Inflammatory macrophage treated with lipopolysaccharide for 4 hours (primary cell): ENCODE data around the gene GPAT3.
"Not testable (repeated sequence)": the region's sequence is repeated elsewhere in the genome, so short reads cannot be mapped to it uniquely, and the experiment has no call there.

Experiments
- DNase-seq: peaks from one replicate; pipeline ENCODE4 v3.0.0-alpha.2; 2020

The GPAT3 gene

DNA sequence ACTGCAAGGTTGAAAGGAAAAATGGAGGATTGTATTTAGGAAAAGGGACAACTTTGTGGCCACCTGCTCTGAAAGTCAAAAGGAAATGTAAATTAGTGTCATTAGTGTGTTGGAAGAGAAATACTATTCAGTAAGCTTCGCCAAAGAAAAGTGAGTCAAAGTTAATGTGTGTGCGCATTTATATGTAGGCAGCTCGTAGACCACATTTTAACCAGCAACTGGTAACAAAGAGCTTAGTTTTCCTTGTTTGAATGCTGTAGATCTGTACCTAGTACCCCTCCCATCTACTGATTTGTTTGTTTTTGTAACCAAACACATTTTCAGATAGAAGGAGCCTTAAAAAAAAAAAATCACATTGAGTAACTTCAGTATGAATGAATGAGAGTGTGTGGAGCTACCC, 69.3 kb downstream of the GPAT3 start:
- DNase-seq = no peak

GRCh38 chr4:83605744-83606172, 69.8 kb downstream of the GPAT3 start:
- no peak for DNase-seq

- no peak for DNase-seq
Measured at GRCh38 chr4:83606460-83606859, 70.6 kb downstream of the GPAT3 start.

DNA sequence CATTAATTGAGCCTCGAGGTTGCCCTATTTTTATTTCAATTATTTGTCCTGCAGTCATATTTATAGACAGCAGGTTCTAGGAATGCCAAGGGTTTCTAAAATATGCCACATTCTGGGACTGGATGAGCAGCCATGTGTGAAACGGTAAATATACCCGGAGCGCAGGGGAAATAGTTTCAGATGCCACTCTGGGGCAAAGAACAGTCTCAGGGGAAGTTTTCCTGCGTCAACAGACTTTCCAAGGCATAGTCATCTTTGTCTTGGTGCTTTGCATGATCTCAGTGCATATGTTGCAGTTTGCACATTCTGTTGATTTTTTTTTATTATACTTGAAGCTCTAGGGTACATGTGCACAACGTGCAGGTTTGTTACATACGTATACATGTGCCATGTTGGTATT, 71.0 kb downstream of the GPAT3 start:
- no peak for DNase-seq

GRCh38 chr4:83609365-83609764, 73.5 kb downstream of the GPAT3 start:
- DNase-seq = no peak

DNA sequence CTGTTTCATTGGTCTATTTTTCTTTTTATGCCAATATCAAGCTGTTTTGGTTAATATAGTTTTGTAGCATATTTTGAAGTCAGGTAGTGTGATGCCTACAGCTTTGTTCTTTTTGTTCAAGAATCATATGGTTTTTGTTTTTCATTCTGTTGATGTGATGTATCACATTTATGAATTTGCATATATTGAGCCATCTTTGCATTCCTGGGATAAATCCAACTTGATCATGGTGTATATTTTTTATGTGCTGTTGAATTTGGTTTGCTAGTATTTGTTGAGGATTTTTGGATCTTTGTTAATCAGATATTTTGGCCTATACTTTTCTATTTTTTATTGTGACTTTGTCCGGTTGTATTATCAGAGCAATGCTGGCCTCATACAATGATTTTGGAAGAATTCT, 74.8 kb downstream of the GPAT3 start:
- no peak for DNase-seq

GRCh38 chr4:83613023-83613422, 77.1 kb downstream of the GPAT3 start:
- no peak for DNase-seq

DNA sequence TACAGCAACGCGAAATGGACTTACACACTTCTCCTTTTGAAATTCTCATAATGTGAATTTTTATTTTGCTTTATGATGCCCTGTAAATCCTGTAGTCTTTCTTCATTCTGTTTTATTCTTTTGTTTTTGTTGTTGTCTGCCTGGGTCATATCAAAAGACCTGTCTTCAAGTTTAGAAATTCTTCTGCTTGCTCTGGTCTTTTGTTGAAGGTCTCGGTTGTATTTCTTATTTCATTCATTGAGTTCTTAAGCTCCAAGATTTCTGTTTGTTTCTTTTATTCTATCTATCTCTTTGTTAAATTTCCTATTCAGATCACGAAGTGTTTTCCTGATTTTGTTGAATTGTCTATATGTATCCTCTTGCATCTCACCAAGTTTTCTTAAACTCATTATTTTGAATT, 78.1 kb downstream of the GPAT3 start:
- DNase-seq = no peak

DNA sequence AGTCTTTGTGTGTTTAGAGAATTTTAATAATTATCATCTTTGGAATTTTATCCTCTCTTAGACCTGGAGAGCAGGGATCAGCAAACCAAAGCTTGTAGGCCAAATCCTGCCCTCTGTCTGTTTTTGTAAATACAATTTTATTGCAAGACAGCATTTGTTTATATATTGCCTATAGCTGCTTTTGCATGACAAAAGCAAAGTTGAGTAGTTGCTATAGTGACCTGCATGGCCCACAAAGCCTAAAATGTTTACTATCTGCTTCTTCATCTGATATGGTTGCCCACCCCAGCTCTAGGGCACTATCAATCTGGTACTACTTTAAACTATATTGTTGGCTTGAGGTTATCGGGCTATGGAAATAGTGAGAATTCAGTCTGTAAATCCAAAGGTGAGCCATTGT, 80.3 kb downstream of the GPAT3 start:
- no peak for DNase-seq

DNA sequence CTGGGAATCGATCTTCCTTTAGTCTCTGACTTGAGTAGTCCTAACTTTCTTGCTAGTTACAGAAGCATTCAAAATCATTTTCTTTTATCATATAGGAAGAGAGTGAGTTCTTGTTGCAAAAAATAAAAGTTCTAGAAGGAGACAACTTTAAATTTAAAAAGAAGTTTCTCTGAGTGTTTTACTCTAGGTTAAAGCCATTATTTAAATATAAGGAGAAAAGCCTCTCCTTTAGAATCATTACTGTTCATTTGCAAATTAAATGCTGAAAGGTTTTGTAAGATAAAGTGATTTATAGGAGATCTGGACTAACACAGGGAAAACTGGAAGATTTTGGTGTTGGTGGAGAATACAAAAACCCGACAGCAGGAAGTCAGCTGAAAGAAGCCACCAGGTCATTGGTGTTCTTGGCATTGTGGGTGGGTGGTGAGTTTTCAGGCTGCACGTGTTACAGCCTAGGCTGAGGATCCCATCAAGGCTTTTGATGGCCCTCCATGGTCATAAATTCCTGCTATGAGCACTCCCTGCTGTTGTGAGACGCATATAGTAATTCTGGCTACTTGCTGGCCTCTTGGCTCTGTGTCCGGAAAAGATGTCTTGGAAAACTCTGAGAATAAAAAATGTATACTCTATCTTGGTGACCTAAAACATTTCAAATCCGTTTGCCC, 81.6 kb downstream of the GPAT3 start:
- DNase-seq = no peak

DNA sequence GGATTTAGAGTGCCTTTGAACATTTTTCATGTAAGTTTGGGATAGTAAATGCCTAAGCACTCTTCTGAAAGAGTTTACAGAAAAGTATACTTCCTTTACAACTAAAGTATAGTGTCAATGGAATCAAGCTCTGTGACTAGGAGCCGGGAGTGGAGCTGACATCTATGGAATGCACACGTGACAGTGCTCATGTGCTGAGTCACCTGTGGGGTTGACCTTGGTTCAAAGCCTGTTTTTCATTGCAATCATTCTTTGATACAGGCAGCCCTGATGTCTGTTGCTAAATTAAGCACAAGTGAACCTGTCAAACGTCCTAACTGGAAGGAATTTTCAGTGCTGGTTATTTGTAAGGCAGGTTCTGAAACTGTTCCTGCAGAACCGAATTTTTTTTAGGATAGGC, 82.5 kb downstream of the GPAT3 start:
- no peak for DNase-seq

GRCh38 chr4:83618991-83619645, 83.2 kb downstream of the GPAT3 start:
- peak; percentile 71 for DNase-seq

GRCh38 chr4:83622127-83622526, 86.2 kb downstream of the GPAT3 start:
- DNase-seq = not testable (repeated sequence)

- DNase-seq = no peak
Measured at GRCh38 chr4:83625821-83626220, 89.9 kb downstream of the GPAT3 start.

DNA sequence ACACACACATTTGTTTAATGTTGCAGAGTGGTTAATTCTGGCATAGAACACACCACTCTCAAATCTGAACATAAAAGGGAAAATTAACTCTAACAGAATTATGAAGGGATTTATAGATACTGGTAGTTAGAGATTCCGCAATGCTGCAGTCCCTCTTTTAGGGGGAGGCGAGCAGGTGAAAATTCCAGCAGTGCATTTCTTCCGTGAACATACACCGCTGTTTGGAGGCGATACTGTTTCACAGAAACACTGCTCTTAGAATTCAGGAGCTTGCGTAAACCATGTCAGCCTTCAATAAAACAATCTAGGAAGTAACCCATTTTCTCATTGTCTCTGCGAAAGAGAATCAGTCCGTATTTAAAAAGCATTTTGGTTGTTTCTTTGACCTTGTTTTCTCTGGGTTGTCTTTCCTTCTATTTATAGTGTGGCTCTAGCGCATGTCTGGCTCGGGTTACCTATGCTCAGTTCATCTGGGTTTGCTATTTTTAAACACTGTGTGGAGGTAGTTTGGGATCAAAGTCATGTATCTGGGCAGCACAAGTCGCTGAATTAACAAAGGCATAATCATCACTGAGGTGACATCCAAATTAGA, 90.4 kb downstream of the GPAT3 start:
- DNase-seq = no peak

DNA sequence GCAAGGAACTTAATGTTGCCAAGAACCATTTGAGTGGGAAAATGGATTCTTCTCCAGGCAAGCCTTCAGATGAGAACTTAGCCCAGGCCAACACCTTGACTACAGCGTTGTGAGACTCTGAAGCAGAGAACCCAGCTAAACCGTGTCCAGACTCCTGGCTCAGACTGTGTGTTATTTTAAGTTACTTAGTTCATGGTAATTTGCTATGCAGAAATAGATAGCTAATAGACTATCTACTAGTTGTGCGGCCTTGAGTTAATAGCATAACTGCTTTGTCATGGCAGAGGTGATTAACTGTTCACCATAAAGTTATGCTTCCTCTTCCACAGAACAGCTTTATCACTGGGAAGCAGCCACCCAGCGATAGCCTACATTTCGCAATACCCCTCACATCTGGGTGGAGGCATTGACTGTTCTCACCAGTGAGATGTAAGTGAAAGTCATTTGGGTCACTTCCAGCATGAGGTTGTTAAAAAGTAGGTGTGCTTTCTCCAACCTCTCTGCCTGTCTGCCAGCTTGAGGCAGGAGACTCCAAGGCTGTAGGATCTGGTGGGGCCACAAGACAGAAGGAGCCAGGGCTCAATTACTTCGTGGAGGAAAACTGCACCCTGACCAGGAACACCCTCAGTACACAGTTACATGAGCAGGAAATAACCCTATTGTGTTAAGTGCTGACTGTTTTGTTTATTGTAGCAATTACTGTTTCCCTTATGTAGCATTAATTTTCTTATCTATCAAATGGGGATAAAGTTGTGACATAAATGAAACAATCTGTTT, 94.2 kb downstream of the GPAT3 start:
- DNase-seq = peak; percentile 91

GRCh38 chr4:83631066-83631465, 95.2 kb downstream of the GPAT3 start:
- no peak for DNase-seq

DNA sequence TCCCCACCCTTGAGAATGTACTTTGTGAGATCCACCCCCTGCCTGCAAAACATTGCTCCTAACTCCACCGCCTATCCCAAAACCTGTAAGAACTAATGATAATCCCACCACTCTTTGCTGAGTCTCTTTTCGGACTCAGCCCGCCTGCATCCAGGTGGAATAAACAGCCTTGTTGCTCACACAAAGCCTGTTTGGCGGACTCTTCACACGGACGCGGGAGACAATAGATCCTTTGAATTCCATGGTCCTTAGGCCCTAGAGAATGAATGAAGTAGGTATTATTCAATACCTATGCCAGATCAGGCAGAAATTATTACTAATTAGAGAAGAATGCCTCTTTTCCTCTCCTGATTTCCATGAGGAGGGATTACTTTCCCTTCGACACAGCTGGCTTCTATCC, 101.0 kb downstream of the GPAT3 start:
- no peak for DNase-seq

GRCh38 chr4:83639849-83640493, 104.1 kb downstream of the GPAT3 start:
- peak; percentile 76 for DNase-seq

GRCh38 chr4:83643036-83643435, 107.1 kb downstream of the GPAT3 start:
- DNase-seq = no peak

GRCh38 chr4:83644677-83645659, 109.1 kb downstream of the GPAT3 start:
- peak; percentile 51 for DNase-seq
